K562 (cell line): Measurements from ENCODE around the gene KRAS. TPM values are rescaled to one million over a fixed set of nuclear protein-coding genes. Genes with fewer than 3 reads are reported as not detected.

Source experiments
- ATAC-seq: fragments of 200-7000 bp; cut with Tn5 transposase; 3 replicates; pipeline ENCODE4 v1.9.1; 2020; ENCODE audit warnings: moderate library complexity
- BruUV-seq: library from RNA; stranded (reverse); fragments of 400-500 nt; replicated peaks from 2 replicates; lab custom pipeline; 2021; lab: Mats Ljungman, UMichigan
- CTCF ChIA-PET: fragments of 300-600 bp; formaldehyde crosslinking; extraction: SDS; loops from one replicate; lab custom pipeline; 2021; ENCODE audit warnings: low intra/inter-chr PET ratio; lab: Yijun Ruan, JAX
- POLR2A ChIA-PET: fragments of 300-600, 350-650 bp; sonication (Branson Sonifier 250); formaldehyde crosslinking; extraction: SDS; loops from one replicate; lab custom pipeline; 2021; ENCODE audit warnings: antibody characterized with exemption, inconsistent platforms; lab: Yijun Ruan, JAX
- DNase-seq, 4 experiments: peaks; one replicate each; pipeline versions ENCODE4 v3.0.0 to v3.0.0-alpha.2; 2011 to 2018; ENCODE audit warnings: low spot score in 3 of 4, mixed read lengths in 3 of 4; ENCODE audit errors: extremely low read depth in 1 of 4
- FAIRE-seq: peaks from 2 replicates; lab custom pipeline; 2011; peaks lifted over from hg19 to GRCh38; lab: Jason Lieb, UNC
- H2AFZ ChIP-seq: 2 replicates; pipeline ENCODE4 v1.6.0; 2011; ENCODE audit warnings: low read depth, low read length, control low read depth, inconsistent platforms
- H3K27ac ChIP-seq: fragments of 200-600 bp; 3 replicates; pipeline ENCODE4 v1.8.0; 2011; ENCODE audit warnings: low read depth, mild to moderate bottlenecking, control low read depth, inconsistent platforms, low read length, moderate library complexity, mixed read lengths; ENCODE audit errors: extremely low read depth
- H3K27me3 ChIP-seq, 2 experiments: fragments of 300-600 bp in 1 of 2; 2 replicates in 1 of 2; 3 replicates in 1 of 2; pipeline versions ENCODE4 v1.6.0 to v1.8.0; 2011; ENCODE audit warnings: inconsistent platforms in 2 of 2, low read length in 2 of 2, mild to moderate bottlenecking in 1 of 2, mixed read lengths in 1 of 2, moderate library complexity in 1 of 2; ENCODE audit not compliant: control insufficient read depth in 2 of 2, insufficient read depth in 2 of 2
- H3K36me3 ChIP-seq: fragments of 300-600 bp; 3 replicates; pipeline ENCODE4 v1.8.0; 2011; ENCODE audit warnings: mild to moderate bottlenecking, low read length, inconsistent platforms; ENCODE audit not compliant: control insufficient read depth, insufficient read depth
- H3K4me1 ChIP-seq, 2 experiments: fragments of 200-600 bp in 1 of 2; replicated peaks in 1 of 2; 2 replicates in 1 of 2; 3 replicates in 1 of 2; pipeline versions ENCODE4 v1.5.1 to v1.8.0; 2011; ENCODE audit warnings: inconsistent platforms in 2 of 2, low read length in 2 of 2, mild to moderate bottlenecking in 1 of 2, mixed read lengths in 1 of 2, moderate library complexity in 1 of 2; ENCODE audit not compliant: control insufficient read depth in 2 of 2, insufficient read depth in 2 of 2
- H3K4me2 ChIP-seq: 2 replicates; pipeline ENCODE4 v1.6.1; 2011; ENCODE audit warnings: low read length, control low read depth, inconsistent platforms, mixed read lengths; ENCODE audit not compliant: insufficient read depth
- H3K4me3 ChIP-seq: fragments of 200-600 bp; sonication (generic), shearing (Covaris generic); 2 replicates; pipeline ENCODE4 v1.5.1; 2016; ENCODE audit warnings: control low read depth, inconsistent platforms
- H3K79me2 ChIP-seq: fragments of 200-600 bp; 3 replicates; pipeline ENCODE4 v1.8.0; 2011; ENCODE audit warnings: low read length, inconsistent platforms; ENCODE audit not compliant: control insufficient read depth, insufficient read depth
- H3K9ac ChIP-seq, 2 experiments: 2 replicates each; pipeline versions ENCODE4 v1.6.0 to v1.6.1; 2011; ENCODE audit warnings: low read depth in 2 of 2, low read length in 2 of 2, control low read depth in 1 of 2, inconsistent platforms in 1 of 2, mild to moderate bottlenecking in 1 of 2, mixed read lengths in 1 of 2; ENCODE audit not compliant: insufficient read depth in 1 of 2
- H3K9me1 ChIP-seq: one replicate; pipeline ENCODE4 v1.6.0; 2011; ENCODE audit warnings: inconsistent platforms, mild to moderate bottlenecking, low read length, moderate library complexity; ENCODE audit not compliant: control insufficient read depth, insufficient read depth
- H3K9me3 ChIP-seq: replicated peaks from 2 replicates; pipeline ENCODE4 v1.5.1; 2011; ENCODE audit warnings: low read depth, low read length, inconsistent platforms; ENCODE audit not compliant: control insufficient read depth, insufficient read depth
- H4K20me1 ChIP-seq: replicated peaks from 2 replicates; pipeline ENCODE4 v1.6.1; 2011; ENCODE audit warnings: low read length, inconsistent platforms, mixed read lengths; ENCODE audit not compliant: control insufficient read depth, insufficient read depth
- CBX8 ChIP-seq: fragments of 200-600 bp; sonication (generic); IDR thresholded peaks from 2 replicates; pipeline ENCODE4 v1.6.1; 2012; ENCODE audit warnings: borderline replicate concordance, mixed run types, low read depth, mild to moderate bottlenecking, moderate library complexity, mixed read lengths, low read length, control low read depth, inconsistent platforms; ENCODE audit not compliant: poor library complexity, severe bottlenecking; ENCODE audit errors: extremely low read depth
- PCBP1 ChIP-seq: fragments of 200-400 bp; formaldehyde crosslinking; IDR thresholded peaks from 2 replicates; pipeline ENCODE4 v1.6.1; 2018; ENCODE audit warnings: mild to moderate bottlenecking, low read depth, low read length; ENCODE audit not compliant: poor library complexity, severe bottlenecking
- RAD21 ChIP-seq, 2 experiments: fragments of 250-450 bp in 1 of 2; fragments of 450-650 bp in 1 of 2; sonication (Bioruptor Pico) in 1 of 2; formaldehyde crosslinking in 1 of 2; IDR thresholded peaks in 1 of 2; conservative IDR thresholded peaks in 1 of 2; 2 replicates each; pipeline versions ENCODE4 v1.4.0 to v1.8.0; 2020 to 2022; ENCODE audit warnings: mild to moderate bottlenecking in 2 of 2, moderate library complexity in 1 of 2
- RBM34 ChIP-seq: fragments of 200-400 bp; formaldehyde crosslinking; IDR thresholded peaks from 2 replicates; pipeline ENCODE4 v1.6.1; 2018; ENCODE audit warnings: low read length, borderline replicate concordance; ENCODE audit not compliant: insufficient read depth
- SMC3 ChIP-seq: conservative IDR thresholded peaks from 2 replicates; pipeline ENCODE4 v1.6.1; 2011; ENCODE audit warnings: low read depth, low read length, improper control_type of control experiment; ENCODE audit not compliant: insufficient read depth
- WGBS: fragments of 100-300 bp; shearing (Covaris generic); methylation state at CpG from one replicate; pipeline ENCODE4 v1.1.6; 2016; ENCODE audit warnings: low coverage, mixed read lengths; ENCODE audit not compliant: insufficient coverage; ENCODE audit errors: missing lambda C conversion rate; 5-methylcytosine and 5-hydroxymethylcytosine counted together
- in situ Hi-C: fragments of 300-500 bp; cut with MboI; formaldehyde crosslinking; loops from 4 replicates; pipeline ENCODE4 v1.15.0; 2018; ENCODE audit warnings: inconsistent platforms, mixed read lengths
- intact Hi-C: fragments of 100-400 bp; cut with micrococcal nuclease; formaldehyde crosslinking; loops from 2 replicates; pipeline ENCODE4 v1.14.2; 2022
- polyA plus RNA-seq, 8 experiments: library from polyadenylated mRNA; depleted of rRNA in 4 of 8; stranded (reverse) in 5 of 8; unstranded in 3 of 8; fragments of >200 nt; fragmentation: Nextera tagmentation in 2 of 8; fragmentation: Illumina TruSeq in 1 of 8; extraction: Ambion mirVana in 2 of 8; extraction: Trizol in 1 of 8; gene quantifications; 2 replicates each; pipeline versions ENCODE4 v1.2.1 to v1.2.3, GENCODE V29; 2011 to 2014; ENCODE audit warnings: inconsistent platforms in 1 of 8, missing spikeins in 1 of 8
- total RNA-seq, 7 experiments: library from RNA; depleted of rRNA in 6 of 7; stranded (reverse); fragments of >200 nt in 6 of 7; fragmentation: Illumina TruSeq in 2 of 7; extraction: Trizol in 2 of 7; gene quantifications; 2 replicates each; pipeline versions ENCODE4 v1.2.1 to v1.2.3, GENCODE V29; 2011 to 2021; ENCODE audit warnings: low replicate concordance in 1 of 7
- TF ChIP-seq, protein P1 (sequence below), 3 experiments: IDR thresholded peaks in 2 of 3; conservative IDR thresholded peaks in 1 of 3; 2 replicates each; pipeline ENCODE4 v1.5.1; 2011 to 2012; ENCODE audit warnings: low read length in 3 of 3, mild to moderate bottlenecking in 3 of 3, control low read depth in 2 of 3, improper control_type of control experiment in 1 of 3, inconsistent platforms in 1 of 3, low read depth in 1 of 3, mixed read lengths in 1 of 3, moderate library complexity in 1 of 3; ENCODE audit not compliant: insufficient read depth in 2 of 3
- TF ChIP-seq, protein P2 (sequence below), 2 experiments: fragments of 450-650 bp; formaldehyde crosslinking in 1 of 2; IDR thresholded peaks; 2 replicates each; pipeline versions ENCODE4 v1.4.0 to v1.6.1; 2014 to 2020; ENCODE audit warnings: mild to moderate bottlenecking in 2 of 2, borderline replicate concordance in 1 of 2, low read depth in 1 of 2

The KRAS gene
- total and polyA plus RNA-seq, 9 of the 15 experiments (the other 6 are each of a cell fraction or from before 2014, with no cell fraction given): 7.2 to 21.2 (median 12.7) TPM

DNA sequence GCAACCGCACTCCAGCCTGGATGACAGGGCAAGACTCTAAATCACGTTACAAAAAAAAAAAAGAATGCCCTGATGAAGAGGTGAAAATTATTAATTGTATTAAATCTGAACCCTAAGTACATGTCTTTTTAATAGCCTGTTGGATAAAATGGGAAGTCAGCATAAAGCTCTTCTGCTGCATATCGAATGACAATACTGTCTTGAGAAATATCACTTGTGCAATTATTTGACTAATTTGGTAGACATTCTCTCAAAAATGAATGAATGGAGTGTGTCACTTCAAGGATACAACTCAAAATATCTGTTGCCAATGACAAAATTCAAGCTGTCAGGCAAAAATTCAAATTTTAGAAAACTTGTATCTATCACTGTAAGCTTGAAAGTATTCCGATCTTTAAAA lies 94.7 kb downstream of the KRAS start (continued):
- no peak for TF ChIP-seq CBX8

DNA sequence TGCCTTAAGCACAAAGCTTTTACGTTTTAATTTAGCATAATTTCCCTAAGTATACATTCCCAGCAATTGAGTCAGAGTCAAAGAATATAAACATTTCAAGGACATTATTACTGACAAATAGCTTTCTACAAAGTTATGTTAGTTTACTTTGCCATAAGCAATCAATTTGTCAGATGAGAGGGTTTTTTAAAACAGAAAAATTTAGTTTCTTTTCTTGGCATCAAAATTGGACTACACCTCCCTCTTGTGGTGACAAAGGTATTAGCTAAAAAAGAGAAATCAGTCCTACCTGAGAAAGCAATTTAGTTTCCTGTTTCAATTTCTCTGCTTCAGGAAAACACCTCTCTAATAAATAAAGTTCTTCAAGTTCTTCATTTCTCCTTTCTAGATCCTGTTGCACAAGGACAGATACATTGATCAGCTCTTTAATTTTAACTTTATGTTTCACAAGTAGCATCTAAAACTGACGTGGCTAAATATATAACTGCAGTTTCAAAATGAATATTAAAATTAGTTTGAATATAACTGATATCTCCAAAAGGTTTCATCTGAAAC lies 95.6 kb downstream of the KRAS start:
- H3K9me3 ChIP-seq: no peaks in the 10 kb centered on the region
- DNase-seq (peak; percentile 8 to 33 (median 16)), FAIRE-seq (peak; percentile 82), ATAC-seq (no peak)
- WGBS: 8% methylated on average over 2 of the region's 2 CpGs
- H3K27ac ChIP-seq: no peak overlapping the region
- CTCF ChIA-PET: interaction anchor here (1.1 to 2.0 kb wide), 2 partner anchors 87 to 163 kb away, joined by 3 to 7 read pairs; no protein-coding TSS in a partner anchor
- H3K9ac ChIP-seq: no peak overlapping the region
- BruUV-seq: no TSS peak
- H2AFZ ChIP-seq: no peak overlapping the region
- H4K20me1 ChIP-seq: no peaks in the 10 kb centered on the region
- H3K4me1 ChIP-seq: no peaks in the 10 kb centered on the region
- no peaks in the 10 kb centered on the region for H3K9me1 ChIP-seq
- in situ Hi-C loops: no loop called here
- intact Hi-C loops: no loop called here
- no peaks in the 10 kb centered on the region for H3K79me2 ChIP-seq
- H3K27me3 ChIP-seq: no peaks in the 10 kb centered on the region
- TF ChIP-seq, protein P1, sequence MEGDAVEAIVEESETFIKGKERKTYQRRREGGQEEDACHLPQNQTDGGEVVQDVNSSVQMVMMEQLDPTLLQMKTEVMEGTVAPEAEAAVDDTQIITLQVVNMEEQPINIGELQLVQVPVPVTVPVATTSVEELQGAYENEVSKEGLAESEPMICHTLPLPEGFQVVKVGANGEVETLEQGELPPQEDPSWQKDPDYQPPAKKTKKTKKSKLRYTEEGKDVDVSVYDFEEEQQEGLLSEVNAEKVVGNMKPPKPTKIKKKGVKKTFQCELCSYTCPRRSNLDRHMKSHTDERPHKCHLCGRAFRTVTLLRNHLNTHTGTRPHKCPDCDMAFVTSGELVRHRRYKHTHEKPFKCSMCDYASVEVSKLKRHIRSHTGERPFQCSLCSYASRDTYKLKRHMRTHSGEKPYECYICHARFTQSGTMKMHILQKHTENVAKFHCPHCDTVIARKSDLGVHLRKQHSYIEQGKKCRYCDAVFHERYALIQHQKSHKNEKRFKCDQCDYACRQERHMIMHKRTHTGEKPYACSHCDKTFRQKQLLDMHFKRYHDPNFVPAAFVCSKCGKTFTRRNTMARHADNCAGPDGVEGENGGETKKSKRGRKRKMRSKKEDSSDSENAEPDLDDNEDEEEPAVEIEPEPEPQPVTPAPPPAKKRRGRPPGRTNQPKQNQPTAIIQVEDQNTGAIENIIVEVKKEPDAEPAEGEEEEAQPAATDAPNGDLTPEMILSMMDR (IDR thresholded peaks at IDR 0.05 in 2 of 3, conservative IDR thresholded peaks at IDR 0.05 in 1 of 3; ENCODE audit: insufficient read depth in 2 of 3, low read depth in 1 of 3, low read length in 3 of 3): peak; percentile 27 to 66 (median 38); a peak in 3 of 6 replicates
- no peak for TF ChIP-seq RBM34
- peak; percentile 54 to 72; a peak in 3 of 4 replicates for TF ChIP-seq RAD21 (CRISPR knock-in tag; conservative IDR thresholded peaks at IDR 0.05 in 1 of 2, IDR thresholded peaks at IDR 0.05 in 1 of 2)
- TF ChIP-seq PCBP1: no peak
- TF ChIP-seq, protein P2, sequence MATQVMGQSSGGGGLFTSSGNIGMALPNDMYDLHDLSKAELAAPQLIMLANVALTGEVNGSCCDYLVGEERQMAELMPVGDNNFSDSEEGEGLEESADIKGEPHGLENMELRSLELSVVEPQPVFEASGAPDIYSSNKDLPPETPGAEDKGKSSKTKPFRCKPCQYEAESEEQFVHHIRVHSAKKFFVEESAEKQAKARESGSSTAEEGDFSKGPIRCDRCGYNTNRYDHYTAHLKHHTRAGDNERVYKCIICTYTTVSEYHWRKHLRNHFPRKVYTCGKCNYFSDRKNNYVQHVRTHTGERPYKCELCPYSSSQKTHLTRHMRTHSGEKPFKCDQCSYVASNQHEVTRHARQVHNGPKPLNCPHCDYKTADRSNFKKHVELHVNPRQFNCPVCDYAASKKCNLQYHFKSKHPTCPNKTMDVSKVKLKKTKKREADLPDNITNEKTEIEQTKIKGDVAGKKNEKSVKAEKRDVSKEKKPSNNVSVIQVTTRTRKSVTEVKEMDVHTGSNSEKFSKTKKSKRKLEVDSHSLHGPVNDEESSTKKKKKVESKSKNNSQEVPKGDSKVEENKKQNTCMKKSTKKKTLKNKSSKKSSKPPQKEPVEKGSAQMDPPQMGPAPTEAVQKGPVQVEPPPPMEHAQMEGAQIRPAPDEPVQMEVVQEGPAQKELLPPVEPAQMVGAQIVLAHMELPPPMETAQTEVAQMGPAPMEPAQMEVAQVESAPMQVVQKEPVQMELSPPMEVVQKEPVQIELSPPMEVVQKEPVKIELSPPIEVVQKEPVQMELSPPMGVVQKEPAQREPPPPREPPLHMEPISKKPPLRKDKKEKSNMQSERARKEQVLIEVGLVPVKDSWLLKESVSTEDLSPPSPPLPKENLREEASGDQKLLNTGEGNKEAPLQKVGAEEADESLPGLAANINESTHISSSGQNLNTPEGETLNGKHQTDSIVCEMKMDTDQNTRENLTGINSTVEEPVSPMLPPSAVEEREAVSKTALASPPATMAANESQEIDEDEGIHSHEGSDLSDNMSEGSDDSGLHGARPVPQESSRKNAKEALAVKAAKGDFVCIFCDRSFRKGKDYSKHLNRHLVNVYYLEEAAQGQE (IDR thresholded peaks at IDR 0.05; ENCODE audit: borderline replicate concordance): peak; percentile 36; the same call in 1 of the 2 replicates
- TF ChIP-seq, protein P2 (CRISPR knock-in tag; IDR thresholded peaks at IDR 0.05; ENCODE audit: low read depth): no peak
- 0 out of 2 replicates have a peak, but pooled peaks have one; percentile 11 for TF ChIP-seq SMC3
- no peaks in the 10 kb centered on the region for H3K36me3 ChIP-seq
- H3K4me3 ChIP-seq: no peak overlapping the region
- POLR2A ChIA-PET: interaction anchor here (0.6 kb wide), 1 partner anchor 82 kb away, joined by 3 read pairs; no protein-coding TSS in a partner anchor
- no peak overlapping the region for H3K4me2 ChIP-seq
